Measurements from ENCODE around the gene USP47.

The USP47 gene

GRCh38 chr11:11842421-11843008 lies 743 bp downstream of the USP47 start:
- H3K18ac ChIP-seq (ENCODE audit: low read length) = peak overlapping the region; percentile 98
- H3K79me1 ChIP-seq (ENCODE audit: low read depth, low read length) = peaks cover 2% of the 10 kb centered on the region
- peak overlapping the region; percentile 96 for H3K27ac ChIP-seq (replicated peaks; ENCODE audit: low read length)
- H3K4me2 ChIP-seq (ENCODE audit: insufficient read depth, low read length, poor library complexity, severe bottlenecking) = peak overlapping the region; percentile 67
- peak overlapping the region; percentile 63 for H3K14ac ChIP-seq (ENCODE audit: low read length)
- H2BK15ac ChIP-seq (ENCODE audit: low read length) = no peak overlapping the region
- H3K23ac ChIP-seq (ENCODE audit: low read depth, low read length, poor library complexity) = peak overlapping the region; percentile 83
- peak; percentile 53 for DNase-seq (ENCODE audit: low spot score)
- no peak overlapping the region for H4K91ac ChIP-seq (ENCODE audit: low read depth, low read length, poor library complexity)
- peak overlapping the region; percentile 83 for H2AK5ac ChIP-seq (ENCODE audit: low read depth, low read length)
- peak overlapping the region; percentile 94 for H3K4ac ChIP-seq (ENCODE audit: low read length)
- H2AFZ ChIP-seq (ENCODE audit: low read length) = peak overlapping the region; percentile 92
- peak overlapping the region; percentile 85 for H2BK120ac ChIP-seq (ENCODE audit: low read depth, low read length)
- peak overlapping the region; percentile 94 for H3K9ac ChIP-seq (ENCODE audit: low read depth, low read length, poor library complexity)
- no peaks in the 10 kb centered on the region for H3K27me3 ChIP-seq (ENCODE audit: control insufficient read depth in 3 of 3, insufficient read depth in 3 of 3, low read depth in 1 of 3, low read length in 3 of 3)
- H3K9me3 ChIP-seq (replicated peaks in 1 of 2; ENCODE audit: control insufficient read depth in 2 of 2, insufficient read depth in 1 of 2, low read depth in 1 of 2, low read length in 2 of 2) = no peaks in the 10 kb centered on the region
- peak overlapping the region; percentile 76 to 94 for H3K4me3 ChIP-seq (ENCODE audit: low read length in 2 of 2)
- peak overlapping the region; percentile 99 for H2BK5ac ChIP-seq (ENCODE audit: low read length)
- H3K4me1 ChIP-seq (ENCODE audit: control insufficient read depth in 2 of 2, insufficient read depth in 1 of 2, low read depth in 1 of 2, low read length in 2 of 2) = peaks cover 0 to 10% of the 10 kb centered on the region in 2 donors
- no CpG with 5 or more reads among the region's 18 CpGs for WGBS, 2 donors (ENCODE audit: extremely low coverage in 2 of 2, insufficient read length in 2 of 2, insufficient replicate concordance in 1 of 2)
- no peak overlapping the region for H4K8ac ChIP-seq (ENCODE audit: low read depth, low read length)
- H3K36me3 ChIP-seq (replicated peaks in 1 of 2; ENCODE audit: control insufficient read depth in 2 of 2, insufficient read depth in 2 of 2, low read length in 2 of 2) = no peaks in the 10 kb centered on the region
- H2BK12ac ChIP-seq (ENCODE audit: low read length) = no peak overlapping the region

GRCh38 chr11:11843211-11843621 lies 1.4 kb downstream of the USP47 start:
- H2BK5ac ChIP-seq (ENCODE audit: low read length) = no peak overlapping the region
- H2BK120ac ChIP-seq (ENCODE audit: low read depth, low read length) = no peak overlapping the region
- H3K9ac ChIP-seq (ENCODE audit: low read depth, low read length, poor library complexity) = no peak overlapping the region
- no peaks in the 10 kb centered on the region for H3K36me3 ChIP-seq (replicated peaks in 1 of 2; ENCODE audit: control insufficient read depth in 2 of 2, insufficient read depth in 2 of 2, low read length in 2 of 2)
- H3K4me1 ChIP-seq (ENCODE audit: control insufficient read depth in 2 of 2, insufficient read depth in 1 of 2, low read depth in 1 of 2, low read length in 2 of 2) = peaks cover 0 to 10% of the 10 kb centered on the region in 2 donors
- no peak for DNase-seq (ENCODE audit: low spot score)
- no peak overlapping the region for H2BK12ac ChIP-seq (ENCODE audit: low read length)
- no peak overlapping the region for H3K18ac ChIP-seq (ENCODE audit: low read length)
- H3K4me3 ChIP-seq (ENCODE audit: low read length in 2 of 2) = peak overlapping the region in 1 of 2 donors; percentile 76
- no peaks in the 10 kb centered on the region for H3K27me3 ChIP-seq (ENCODE audit: control insufficient read depth in 3 of 3, insufficient read depth in 3 of 3, low read depth in 1 of 3, low read length in 3 of 3)
- H3K4ac ChIP-seq (ENCODE audit: low read length) = no peak overlapping the region
- no peak overlapping the region for H2AFZ ChIP-seq (ENCODE audit: low read length)
- no peak overlapping the region for H2AK5ac ChIP-seq (ENCODE audit: low read depth, low read length)
- H2BK15ac ChIP-seq (ENCODE audit: low read length) = no peak overlapping the region
- no peak overlapping the region for H4K91ac ChIP-seq (ENCODE audit: low read depth, low read length, poor library complexity)
- H3K14ac ChIP-seq (ENCODE audit: low read length) = no peak overlapping the region
- H3K79me1 ChIP-seq (ENCODE audit: low read depth, low read length) = peaks cover 2% of the 10 kb centered on the region
- no peaks in the 10 kb centered on the region for H3K9me3 ChIP-seq (replicated peaks in 1 of 2; ENCODE audit: control insufficient read depth in 2 of 2, insufficient read depth in 1 of 2, low read depth in 1 of 2, low read length in 2 of 2)
- no peak overlapping the region for H3K27ac ChIP-seq (replicated peaks; ENCODE audit: low read length)
- no peak overlapping the region for H4K8ac ChIP-seq (ENCODE audit: low read depth, low read length)
- no CpG with 5 or more reads among the region's 3 CpGs for WGBS, 2 donors (ENCODE audit: extremely low coverage in 2 of 2, insufficient read length in 2 of 2, insufficient replicate concordance in 1 of 2)
- H3K4me2 ChIP-seq (ENCODE audit: insufficient read depth, low read length, poor library complexity, severe bottlenecking) = peak overlapping the region; percentile 29
- H3K23ac ChIP-seq (ENCODE audit: low read depth, low read length, poor library complexity) = no peak overlapping the region

GRCh38 chr11:11843642-11844041 lies 1.9 kb downstream of the USP47 start:
- Histone ChIP-seq H3K4me3 (ENCODE audit: low read length in 2 of 2) (peak overlapping the region in 1 of 2 donors; percentile 76), H3K14ac (ENCODE audit: low read length) (no peak overlapping the region), H2BK120ac (ENCODE audit: low read depth, low read length) (no peak overlapping the region), H3K4ac (ENCODE audit: low read length) (no peak overlapping the region), H2AK5ac (ENCODE audit: low read depth, low read length) (no peak overlapping the region), H2BK5ac (ENCODE audit: low read length) (no peak overlapping the region), H3K4me2 (ENCODE audit: insufficient read depth, low read length, poor library complexity, severe bottlenecking) (no peak overlapping the region), H2BK12ac (ENCODE audit: low read length) (no peak overlapping the region), H3K18ac (ENCODE audit: low read length) (no peak overlapping the region), H3K27me3 (ENCODE audit: control insufficient read depth in 3 of 3, insufficient read depth in 3 of 3, low read depth in 1 of 3, low read length in 3 of 3) (no peaks in the 10 kb centered on the region), H3K4me1 (ENCODE audit: control insufficient read depth in 2 of 2, insufficient read depth in 1 of 2, low read depth in 1 of 2, low read length in 2 of 2) (peaks cover 0 to 10% of the 10 kb centered on the region in 2 donors), H3K9ac (ENCODE audit: low read depth, low read length, poor library complexity) (no peak overlapping the region), H4K8ac (ENCODE audit: low read depth, low read length) (no peak overlapping the region), H2AFZ (ENCODE audit: low read length) (no peak overlapping the region), H4K91ac (ENCODE audit: low read depth, low read length, poor library complexity) (no peak overlapping the region), H3K27ac (replicated peaks; ENCODE audit: low read length) (no peak overlapping the region), H3K9me3 (replicated peaks in 1 of 2; ENCODE audit: control insufficient read depth in 2 of 2, insufficient read depth in 1 of 2, low read depth in 1 of 2, low read length in 2 of 2) (no peaks in the 10 kb centered on the region), H3K23ac (ENCODE audit: low read depth, low read length, poor library complexity) (no peak overlapping the region), H2BK15ac (ENCODE audit: low read length) (no peak overlapping the region), H3K79me1 (ENCODE audit: low read depth, low read length) (peaks cover 2% of the 10 kb centered on the region), H3K36me3 (replicated peaks in 1 of 2; ENCODE audit: control insufficient read depth in 2 of 2, insufficient read depth in 2 of 2, low read length in 2 of 2) (no peaks in the 10 kb centered on the region)
- WGBS, 2 donors (ENCODE audit: extremely low coverage in 2 of 2, insufficient read length in 2 of 2, insufficient replicate concordance in 1 of 2) = no CpG with 5 or more reads among the region's 2 CpGs
- no peak for DNase-seq (ENCODE audit: low spot score)

- H3K4me1 ChIP-seq (ENCODE audit: control insufficient read depth in 2 of 2, insufficient read depth in 1 of 2, low read depth in 1 of 2, low read length in 2 of 2) = peaks cover 1 to 10% of the 10 kb centered on the region in 2 donors
- H4K8ac ChIP-seq (ENCODE audit: low read depth, low read length) = no peak overlapping the region
- H3K79me1 ChIP-seq (ENCODE audit: low read depth, low read length) = peaks cover 2% of the 10 kb centered on the region
- peak overlapping the region in 1 of 2 donors; percentile 76 for H3K4me3 ChIP-seq (ENCODE audit: low read length in 2 of 2)
- no peak overlapping the region for H3K4ac ChIP-seq (ENCODE audit: low read length)
- H2BK120ac ChIP-seq (ENCODE audit: low read depth, low read length) = no peak overlapping the region
- H4K91ac ChIP-seq (ENCODE audit: low read depth, low read length, poor library complexity) = no peak overlapping the region
- no peak overlapping the region for H3K23ac ChIP-seq (ENCODE audit: low read depth, low read length, poor library complexity)
- no peaks in the 10 kb centered on the region for H3K9me3 ChIP-seq (replicated peaks in 1 of 2; ENCODE audit: control insufficient read depth in 2 of 2, insufficient read depth in 1 of 2, low read depth in 1 of 2, low read length in 2 of 2)
- H3K18ac ChIP-seq (ENCODE audit: low read length) = no peak overlapping the region
- H3K27me3 ChIP-seq (ENCODE audit: control insufficient read depth in 3 of 3, insufficient read depth in 3 of 3, low read depth in 1 of 3, low read length in 3 of 3) = no peaks in the 10 kb centered on the region
- no peak for DNase-seq (ENCODE audit: low spot score)
- H3K14ac ChIP-seq (ENCODE audit: low read length) = no peak overlapping the region
- no peak overlapping the region for H2BK15ac ChIP-seq (ENCODE audit: low read length)
- no peaks in the 10 kb centered on the region for H3K36me3 ChIP-seq (replicated peaks in 1 of 2; ENCODE audit: control insufficient read depth in 2 of 2, insufficient read depth in 2 of 2, low read length in 2 of 2)
- no peak overlapping the region for H3K9ac ChIP-seq (ENCODE audit: low read depth, low read length, poor library complexity)
- no peak overlapping the region for H2AFZ ChIP-seq (ENCODE audit: low read length)
- no peak overlapping the region for H3K4me2 ChIP-seq (ENCODE audit: insufficient read depth, low read length, poor library complexity, severe bottlenecking)
- H2AK5ac ChIP-seq (ENCODE audit: low read depth, low read length) = no peak overlapping the region
- no peak overlapping the region for H3K27ac ChIP-seq (replicated peaks; ENCODE audit: low read length)
- no peak overlapping the region for H2BK12ac ChIP-seq (ENCODE audit: low read length)
- no peak overlapping the region for H2BK5ac ChIP-seq (ENCODE audit: low read length)
- WGBS, 2 donors (ENCODE audit: extremely low coverage in 2 of 2, insufficient read length in 2 of 2, insufficient replicate concordance in 1 of 2) = no CpG with 5 or more reads among the region's 1 CpG
Observed at GRCh38 chr11:11844272-11844671, 2.5 kb downstream of the USP47 start.

Measured in neuronal stem cell (in vitro differentiated cells).